K562 (cell line): ENCODE results near the gene CTBP2. TPM values are rescaled to one million over a fixed set of nuclear protein-coding genes. Genes with fewer than 3 reads are reported as not detected.

Experiments
- ATAC-seq: fragments of 200-7000 bp; cut with Tn5 transposase; 3 replicates; pipeline ENCODE4 v1.9.1; 2020; ENCODE audit warnings: moderate library complexity
- BruUV-seq: library from RNA; stranded (reverse); fragments of 400-500 nt; replicated peaks from 2 replicates; lab custom pipeline; 2021; lab: Mats Ljungman, UMichigan
- CTCF ChIA-PET: fragments of 300-600 bp; formaldehyde crosslinking; extraction: SDS; loops from one replicate; lab custom pipeline; 2021; ENCODE audit warnings: low intra/inter-chr PET ratio; lab: Yijun Ruan, JAX
- POLR2A ChIA-PET: fragments of 300-600, 350-650 bp; sonication (Branson Sonifier 250); formaldehyde crosslinking; extraction: SDS; loops from one replicate; lab custom pipeline; 2021; ENCODE audit warnings: antibody characterized with exemption, inconsistent platforms; lab: Yijun Ruan, JAX
- DNase-seq, 4 experiments: peaks; one replicate each; pipeline versions ENCODE4 v3.0.0 to v3.0.0-alpha.2; 2011 to 2018; ENCODE audit warnings: low spot score in 3 of 4, mixed read lengths in 3 of 4; ENCODE audit errors: extremely low read depth in 1 of 4
- FAIRE-seq: peaks from 2 replicates; lab custom pipeline; 2011; peaks lifted over from hg19 to GRCh38; lab: Jason Lieb, UNC
- H2AFZ ChIP-seq: 2 replicates; pipeline ENCODE4 v1.6.0; 2011; ENCODE audit warnings: low read depth, low read length, control low read depth, inconsistent platforms
- H3K27ac ChIP-seq: fragments of 200-600 bp; 3 replicates; pipeline ENCODE4 v1.8.0; 2011; ENCODE audit warnings: low read depth, mild to moderate bottlenecking, control low read depth, inconsistent platforms, low read length, moderate library complexity, mixed read lengths; ENCODE audit errors: extremely low read depth
- H3K27me3 ChIP-seq, 2 experiments: fragments of 300-600 bp in 1 of 2; 2 replicates in 1 of 2; 3 replicates in 1 of 2; pipeline versions ENCODE4 v1.6.0 to v1.8.0; 2011; ENCODE audit warnings: inconsistent platforms in 2 of 2, low read length in 2 of 2, mild to moderate bottlenecking in 1 of 2, mixed read lengths in 1 of 2, moderate library complexity in 1 of 2; ENCODE audit not compliant: control insufficient read depth in 2 of 2, insufficient read depth in 2 of 2
- H3K36me3 ChIP-seq: fragments of 300-600 bp; 3 replicates; pipeline ENCODE4 v1.8.0; 2011; ENCODE audit warnings: mild to moderate bottlenecking, low read length, inconsistent platforms; ENCODE audit not compliant: control insufficient read depth, insufficient read depth
- H3K4me1 ChIP-seq, 2 experiments: fragments of 200-600 bp in 1 of 2; replicated peaks in 1 of 2; 2 replicates in 1 of 2; 3 replicates in 1 of 2; pipeline versions ENCODE4 v1.5.1 to v1.8.0; 2011; ENCODE audit warnings: inconsistent platforms in 2 of 2, low read length in 2 of 2, mild to moderate bottlenecking in 1 of 2, mixed read lengths in 1 of 2, moderate library complexity in 1 of 2; ENCODE audit not compliant: control insufficient read depth in 2 of 2, insufficient read depth in 2 of 2
- H3K4me2 ChIP-seq: 2 replicates; pipeline ENCODE4 v1.6.1; 2011; ENCODE audit warnings: low read length, control low read depth, inconsistent platforms, mixed read lengths; ENCODE audit not compliant: insufficient read depth
- H3K4me3 ChIP-seq: fragments of 200-600 bp; sonication (generic), shearing (Covaris generic); 2 replicates; pipeline ENCODE4 v1.5.1; 2016; ENCODE audit warnings: control low read depth, inconsistent platforms
- H3K79me2 ChIP-seq: fragments of 200-600 bp; 3 replicates; pipeline ENCODE4 v1.8.0; 2011; ENCODE audit warnings: low read length, inconsistent platforms; ENCODE audit not compliant: control insufficient read depth, insufficient read depth
- H3K9ac ChIP-seq, 2 experiments: 2 replicates each; pipeline versions ENCODE4 v1.6.0 to v1.6.1; 2011; ENCODE audit warnings: low read depth in 2 of 2, low read length in 2 of 2, control low read depth in 1 of 2, inconsistent platforms in 1 of 2, mild to moderate bottlenecking in 1 of 2, mixed read lengths in 1 of 2; ENCODE audit not compliant: insufficient read depth in 1 of 2
- H3K9me1 ChIP-seq: one replicate; pipeline ENCODE4 v1.6.0; 2011; ENCODE audit warnings: inconsistent platforms, mild to moderate bottlenecking, low read length, moderate library complexity; ENCODE audit not compliant: control insufficient read depth, insufficient read depth
- H3K9me3 ChIP-seq: replicated peaks from 2 replicates; pipeline ENCODE4 v1.5.1; 2011; ENCODE audit warnings: low read depth, low read length, inconsistent platforms; ENCODE audit not compliant: control insufficient read depth, insufficient read depth
- H4K20me1 ChIP-seq: replicated peaks from 2 replicates; pipeline ENCODE4 v1.6.1; 2011; ENCODE audit warnings: low read length, inconsistent platforms, mixed read lengths; ENCODE audit not compliant: control insufficient read depth, insufficient read depth
- ASH1L ChIP-seq: fragments of 450-650 bp; IDR thresholded peaks from 2 replicates; pipeline ENCODE4 v1.6.1; 2018; ENCODE audit warnings: borderline replicate concordance, mild to moderate bottlenecking, low read depth; ENCODE audit not compliant: partially characterized antibody
- BRCA1 ChIP-seq, 2 experiments: fragments of 450-650 bp in 1 of 2; sonication (generic) in 1 of 2; formaldehyde crosslinking in 1 of 2; IDR thresholded peaks; 2 replicates each; pipeline versions ENCODE4 v1.5.0 to v1.6.1; 2017 to 2020; ENCODE audit warnings: mild to moderate bottlenecking in 1 of 2, missing genetic modification reagents in 1 of 2
- BRF1 ChIP-seq: IDR thresholded peaks from 3 replicates; pipeline ENCODE4 v1.6.1; 2011; ENCODE audit warnings: borderline replicate concordance, mild to moderate bottlenecking; ENCODE audit not compliant: insufficient read length; ENCODE audit errors: extremely low read depth
- ELF2 ChIP-seq: fragments of 250-450 bp; sonication (Bioruptor Pico); IDR thresholded peaks from 2 replicates; pipeline ENCODE4 v1.5.0; 2021; ENCODE audit warnings: mild to moderate bottlenecking
- HMBOX1 ChIP-seq: sonication (generic); IDR thresholded peaks from 2 replicates; pipeline ENCODE4 v1.6.1; 2016
- HNRNPUL1 ChIP-seq: fragments of 200-400 bp; formaldehyde crosslinking; IDR thresholded peaks from 2 replicates; pipeline ENCODE4 v1.6.1; 2017; ENCODE audit warnings: low read length
- PHB2 ChIP-seq: fragments of 450-650 bp; IDR thresholded peaks from 2 replicates; pipeline ENCODE4 v1.6.1; 2017; ENCODE audit warnings: low read depth
- RAD21 ChIP-seq, 2 experiments: fragments of 250-450 bp in 1 of 2; fragments of 450-650 bp in 1 of 2; sonication (Bioruptor Pico) in 1 of 2; formaldehyde crosslinking in 1 of 2; IDR thresholded peaks in 1 of 2; conservative IDR thresholded peaks in 1 of 2; 2 replicates each; pipeline versions ENCODE4 v1.4.0 to v1.8.0; 2020 to 2022; ENCODE audit warnings: mild to moderate bottlenecking in 2 of 2, moderate library complexity in 1 of 2
- TBL1XR1 ChIP-seq, 2 experiments: IDR thresholded peaks; 2 replicates each; pipeline ENCODE4 v1.6.1; 2012; ENCODE audit warnings: improper control_type of control experiment in 2 of 2, low read length in 2 of 2, mild to moderate bottlenecking in 1 of 2
- U2AF1 ChIP-seq: fragments of 200-400 bp; formaldehyde crosslinking; optimal IDR thresholded peaks from 2 replicates; pipeline ENCODE3; 2017; ENCODE audit warnings: mild to moderate bottlenecking, low read depth, low read length, moderate library complexity
- ZBTB2 ChIP-seq: fragments of 450-650 bp; IDR thresholded peaks from 2 replicates; pipeline ENCODE4 v1.6.1; 2016; ENCODE audit warnings: antibody characterized with exemption
- ZC3H4 ChIP-seq: sonication (generic); formaldehyde crosslinking; IDR thresholded peaks from 2 replicates; pipeline ENCODE4 v1.9.0; 2021; ENCODE audit warnings: missing genetic modification reagents, borderline replicate concordance
- ZNF184 ChIP-seq: sonication (generic); formaldehyde crosslinking; IDR thresholded peaks from 2 replicates; pipeline ENCODE4 v1.5.0; 2020; ENCODE audit warnings: missing genetic modification reagents
- ZNF398 ChIP-seq: fragments of 250-450 bp; sonication (Bioruptor Pico); IDR thresholded peaks from 2 replicates; pipeline ENCODE4 v1.8.0; 2021; ENCODE audit warnings: moderate library complexity, mild to moderate bottlenecking, inconsistent platforms
- ZNF408 ChIP-seq: fragments of 250-450 bp; sonication (Bioruptor Pico); IDR thresholded peaks from 2 replicates; pipeline ENCODE4 v1.4.0; 2020; ENCODE audit warnings: low read depth, mild to moderate bottlenecking, moderate library complexity
- WGBS: fragments of 100-300 bp; shearing (Covaris generic); methylation state at CpG from one replicate; pipeline ENCODE4 v1.1.6; 2016; ENCODE audit warnings: low coverage, mixed read lengths; ENCODE audit not compliant: insufficient coverage; ENCODE audit errors: missing lambda C conversion rate; 5-methylcytosine and 5-hydroxymethylcytosine counted together
- in situ Hi-C: fragments of 300-500 bp; cut with MboI; formaldehyde crosslinking; loops from 4 replicates; pipeline ENCODE4 v1.15.0; 2018; ENCODE audit warnings: inconsistent platforms, mixed read lengths
- intact Hi-C: fragments of 100-400 bp; cut with micrococcal nuclease; formaldehyde crosslinking; loops from 2 replicates; pipeline ENCODE4 v1.14.2; 2022
- polyA plus RNA-seq, 8 experiments: library from polyadenylated mRNA; depleted of rRNA in 4 of 8; stranded (reverse) in 5 of 8; unstranded in 3 of 8; fragments of >200 nt; fragmentation: Nextera tagmentation in 2 of 8; fragmentation: Illumina TruSeq in 1 of 8; extraction: Ambion mirVana in 2 of 8; extraction: Trizol in 1 of 8; gene quantifications; 2 replicates each; pipeline versions ENCODE4 v1.2.1 to v1.2.3, GENCODE V29; 2011 to 2014; ENCODE audit warnings: inconsistent platforms in 1 of 8, missing spikeins in 1 of 8
- total RNA-seq, 7 experiments: library from RNA; depleted of rRNA in 6 of 7; stranded (reverse); fragments of >200 nt in 6 of 7; fragmentation: Illumina TruSeq in 2 of 7; extraction: Trizol in 2 of 7; gene quantifications; 2 replicates each; pipeline versions ENCODE4 v1.2.1 to v1.2.3, GENCODE V29; 2011 to 2021; ENCODE audit warnings: low replicate concordance in 1 of 7

CTBP2 gene
- total and polyA plus RNA-seq, 9 of the 15 experiments (the other 6 are each of a cell fraction or from before 2014, with no cell fraction given), result 1.3 to 8.8 (median 5.1) TPM

DNA sequence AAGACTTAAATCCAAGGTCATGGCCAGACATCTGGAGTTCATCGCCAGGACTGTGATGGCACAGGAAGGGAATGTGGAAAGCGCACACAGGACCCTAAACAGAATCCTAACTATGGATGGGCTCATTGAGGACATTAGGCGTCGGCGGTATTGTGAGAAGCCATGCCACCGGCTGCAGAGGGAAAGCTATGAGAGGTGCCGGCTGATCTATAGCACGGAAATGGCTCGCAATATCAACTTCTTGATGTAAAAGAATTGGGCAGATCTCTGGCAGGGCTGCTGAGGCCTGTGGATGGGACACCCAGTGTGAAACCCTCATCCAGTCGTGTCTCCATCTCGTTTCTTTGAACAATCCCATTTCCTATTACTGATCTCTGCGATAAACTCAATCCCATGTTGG, 6.3 kb upstream of the CTBP2 start:
- ChIA-PET POLR2A (no interaction called here), CTCF (no interaction called here)
- Histone ChIP-seq H3K79me2 (no peaks in the 10 kb centered on the region), H3K4me3 (no peak overlapping the region), H3K4me2 (no peak overlapping the region), H3K9ac (no peak overlapping the region), H3K27ac (no peak overlapping the region), H3K9me3 (no peaks in the 10 kb centered on the region), H2AFZ (no peak overlapping the region), H3K9me1 (no peaks in the 10 kb centered on the region), H3K27me3 (peaks cover 10 to 20% of the 10 kb centered on the region in 2 experiments; a peak in 3 of 5 replicates), H4K20me1 (no peaks in the 10 kb centered on the region), H3K36me3 (no peaks in the 10 kb centered on the region), H3K4me1 (peaks cover 0 to 15% of the 10 kb centered on the region in 2 experiments; a peak in 3 of 5 replicates)
- ATAC-seq, result no peak
- in situ Hi-C loops, result loop anchor here (25.0 kb wide), 1 partner anchor 229 kb away; the partner anchor contains the start of gene ZRANB1
- WGBS, result 57% methylated on average over 12 of the region's 12 CpGs
- intact Hi-C loops, result no loop called here
- no TSS peak for BruUV-seq
- no peak for DNase-seq
- no peak for FAIRE-seq
- TF ChIP-seq RAD21 (CRISPR knock-in tag; conservative IDR thresholded peaks at IDR 0.05 in 1 of 2, IDR thresholded peaks at IDR 0.05 in 1 of 2) (no peak), ZBTB2 (no peak), BRF1 (no peak), ZNF184 (no peak), ZNF408 (CRISPR knock-in tag) (no peak), ZC3H4 (CRISPR knock-in tag) (no peak), BRCA1 (IDR thresholded peaks at IDR 0.05) (no peak), BRCA1 (CRISPR knock-in tag; IDR thresholded peaks at IDR 0.05) (no peak), ZNF398 (CRISPR knock-in tag) (no peak), PHB2 (no peak), ASH1L (no peak), HNRNPUL1 (no peak), TBL1XR1 (IDR thresholded peaks at IDR 0.05; ENCODE audit: low read length in 2 of 2) (no peak), ELF2 (CRISPR knock-in tag) (no peak), HMBOX1 (no peak), U2AF1 (no peak)
